Measurements from ENCODE around the gene SREK1. TPM values are rescaled to one million over a fixed set of nuclear protein-coding genes. Genes with fewer than 3 reads are reported as not detected.

Gene SREK1
- total and polyA plus RNA-seq, 9 of the 15 experiments (the other 6 are each of a cell fraction or from before 2014, with no cell fraction given), result 40.8 to 128 (median 81.9) TPM

DNA sequence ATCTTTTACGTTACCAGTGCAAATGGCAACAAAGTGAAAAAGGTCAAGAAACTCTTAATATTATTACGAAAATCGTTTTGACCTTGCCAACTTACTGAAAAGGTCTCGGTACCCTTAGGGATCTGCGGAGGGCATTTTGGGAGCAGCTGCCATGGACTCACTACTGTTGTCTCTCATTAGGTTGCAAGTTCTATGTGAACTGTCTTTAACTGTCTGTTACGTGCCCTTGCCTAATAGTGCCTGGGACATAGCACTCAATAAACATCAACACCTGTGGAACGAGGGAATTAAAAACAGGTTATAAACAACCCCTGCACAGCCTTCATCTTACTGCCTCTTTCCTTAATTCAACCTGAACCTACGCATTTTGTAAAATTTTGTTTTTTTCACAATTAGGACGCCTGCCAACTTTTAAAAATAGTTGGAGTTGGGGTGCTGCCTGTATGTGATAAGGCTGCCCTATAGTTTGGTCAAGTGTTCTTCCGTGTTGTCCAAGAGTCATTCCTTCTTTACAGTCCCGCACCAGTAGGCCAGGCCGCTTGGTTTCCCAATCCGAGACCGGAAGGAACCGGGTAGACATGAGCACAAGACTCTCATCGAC lies 527 bp upstream of the SREK1 start (continued):
- TF ChIP-seq MTA1 (IDR thresholded peaks at IDR 0.05; ENCODE audit: borderline replicate concordance), result no peak
- TF ChIP-seq CBFA2T2 (conservative IDR thresholded peaks at IDR 0.05), result no peak
- TF ChIP-seq, protein P1, sequence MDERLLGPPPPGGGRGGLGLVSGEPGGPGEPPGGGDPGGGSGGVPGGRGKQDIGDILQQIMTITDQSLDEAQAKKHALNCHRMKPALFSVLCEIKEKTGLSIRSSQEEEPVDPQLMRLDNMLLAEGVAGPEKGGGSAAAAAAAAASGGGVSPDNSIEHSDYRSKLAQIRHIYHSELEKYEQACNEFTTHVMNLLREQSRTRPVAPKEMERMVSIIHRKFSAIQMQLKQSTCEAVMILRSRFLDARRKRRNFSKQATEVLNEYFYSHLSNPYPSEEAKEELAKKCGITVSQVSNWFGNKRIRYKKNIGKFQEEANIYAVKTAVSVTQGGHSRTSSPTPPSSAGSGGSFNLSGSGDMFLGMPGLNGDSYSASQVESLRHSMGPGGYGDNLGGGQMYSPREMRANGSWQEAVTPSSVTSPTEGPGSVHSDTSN (CRISPR knock-in tag; IDR thresholded peaks at IDR 0.05; ENCODE audit: low read depth), result no peak
- TF ChIP-seq, protein P1 (tag; conservative IDR thresholded peaks at IDR 0.05; ENCODE audit: low read depth), result 0 out of 2 replicates have a peak, but pooled peaks have one; percentile 14
- TF ChIP-seq, protein P2, sequence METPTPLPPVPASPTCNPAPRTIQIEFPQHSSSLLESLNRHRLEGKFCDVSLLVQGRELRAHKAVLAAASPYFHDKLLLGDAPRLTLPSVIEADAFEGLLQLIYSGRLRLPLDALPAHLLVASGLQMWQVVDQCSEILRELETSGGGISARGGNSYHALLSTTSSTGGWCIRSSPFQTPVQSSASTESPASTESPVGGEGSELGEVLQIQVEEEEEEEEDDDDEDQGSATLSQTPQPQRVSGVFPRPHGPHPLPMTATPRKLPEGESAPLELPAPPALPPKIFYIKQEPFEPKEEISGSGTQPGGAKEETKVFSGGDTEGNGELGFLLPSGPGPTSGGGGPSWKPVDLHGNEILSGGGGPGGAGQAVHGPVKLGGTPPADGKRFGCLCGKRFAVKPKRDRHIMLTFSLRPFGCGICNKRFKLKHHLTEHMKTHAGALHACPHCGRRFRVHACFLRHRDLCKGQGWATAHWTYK (CRISPR knock-in tag; IDR thresholded peaks at IDR 0.05), result 0 out of 2 replicates have a peak, but pooled peaks have one; percentile 19
- TF ChIP-seq, protein P3, sequence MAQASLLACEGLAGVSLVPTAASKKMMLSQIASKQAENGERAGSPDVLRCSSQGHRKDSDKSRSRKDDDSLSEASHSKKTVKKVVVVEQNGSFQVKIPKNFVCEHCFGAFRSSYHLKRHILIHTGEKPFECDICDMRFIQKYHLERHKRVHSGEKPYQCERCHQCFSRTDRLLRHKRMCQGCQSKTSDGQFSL (CRISPR knock-in tag; IDR thresholded peaks at IDR 0.05), result no peak
- TF ChIP-seq, protein P3 (tag; IDR thresholded peaks at IDR 0.05), result no peak
- TF ChIP-seq NCOA4 (IDR thresholded peaks at IDR 0.05; ENCODE audit: partially characterized antibody), result no peak
- TF ChIP-seq, protein P4, sequence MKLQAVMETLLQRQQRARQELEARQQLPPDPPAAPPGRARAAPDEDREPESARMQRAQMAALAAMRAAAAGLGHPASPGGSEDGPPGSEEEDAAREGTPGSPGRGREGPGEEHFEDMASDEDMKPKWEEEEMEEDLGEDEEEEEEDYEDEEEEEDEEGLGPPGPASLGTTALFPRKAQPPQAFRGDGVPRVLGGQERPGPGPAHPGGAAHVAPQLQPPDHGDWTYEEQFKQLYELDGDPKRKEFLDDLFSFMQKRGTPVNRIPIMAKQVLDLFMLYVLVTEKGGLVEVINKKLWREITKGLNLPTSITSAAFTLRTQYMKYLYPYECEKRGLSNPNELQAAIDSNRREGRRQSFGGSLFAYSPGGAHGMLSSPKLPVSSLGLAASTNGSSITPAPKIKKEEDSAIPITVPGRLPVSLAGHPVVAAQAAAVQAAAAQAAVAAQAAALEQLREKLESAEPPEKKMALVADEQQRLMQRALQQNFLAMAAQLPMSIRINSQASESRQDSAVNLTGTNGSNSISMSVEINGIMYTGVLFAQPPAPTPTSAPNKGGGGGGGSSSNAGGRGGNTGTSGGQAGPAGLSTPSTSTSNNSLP (IDR thresholded peaks at IDR 0.05; ENCODE audit: borderline replicate concordance, low read depth, low read length), result 0 out of 2 replicates have a peak, but pooled peaks have one; percentile 2
- TF ChIP-seq NR2C1 (IDR thresholded peaks at IDR 0.05), result no peak
- TF ChIP-seq NR2C1 (tag; IDR thresholded peaks at IDR 0.05), result peak; percentile 13; the same call in 1 of the 2 replicates
- no peak for TF ChIP-seq SIX5 (IDR thresholded peaks at IDR 0.05; ENCODE audit: borderline replicate concordance in 1 of 2, insufficient read depth in 1 of 2, low read depth in 1 of 2, low read length in 2 of 2)
- peak; percentile 63; the same call in 1 of the 2 replicates for TF ChIP-seq PHF8 (IDR thresholded peaks at IDR 0.05; ENCODE audit: borderline replicate concordance, low read length)
- no peak for TF ChIP-seq ZSCAN32 (CRISPR knock-in tag; IDR thresholded peaks at IDR 0.05)
- TF ChIP-seq NFIC (IDR thresholded peaks at IDR 0.05), result peak; percentile 78
- no peak for TF ChIP-seq ZBTB12 (CRISPR knock-in tag; IDR thresholded peaks at IDR 0.05)
- no peak for TF ChIP-seq FOXJ2 (tag; IDR thresholded peaks at IDR 0.05)
- peak; percentile 8; the same call in 1 of the 2 replicates for TF ChIP-seq ZNF175 (CRISPR knock-in tag; IDR thresholded peaks at IDR 0.05; ENCODE audit: low read depth)
- peak; percentile 24; the same call in 1 of the 2 replicates for TF ChIP-seq TCF3 (CRISPR knock-in tag; IDR thresholded peaks at IDR 0.05)
- no peak for TF ChIP-seq HMGN3 (IDR thresholded peaks at IDR 0.05; ENCODE audit: borderline replicate concordance, extremely low read depth, insufficient read length, low read depth, low read length)
